Fibroblast of lung (primary cell): ENCODE measurements around the gene RABEPK.

Experiments used
- EZH2 ChIP-seq: IDR thresholded peaks from 2 replicates; pipeline ENCODE4 v1.5.1; 2012; ENCODE audit warnings: low read length, control low read depth, mild to moderate bottlenecking; ENCODE audit errors: missing control alignments
- TF ChIP-seq, protein P1 (sequence below), 2 donors: IDR thresholded peaks in 1 of 2; conservative IDR thresholded peaks in 1 of 2; 1 replicate in 1 of 2; 2 replicates in 1 of 2; pipeline ENCODE4 v1.5.1; 2011 to 2012; ENCODE audit warnings: low read length in 2 of 2, control low read depth in 1 of 2, inconsistent platforms in 1 of 2, low read depth in 1 of 2, mild to moderate bottlenecking in 1 of 2

DNA sequence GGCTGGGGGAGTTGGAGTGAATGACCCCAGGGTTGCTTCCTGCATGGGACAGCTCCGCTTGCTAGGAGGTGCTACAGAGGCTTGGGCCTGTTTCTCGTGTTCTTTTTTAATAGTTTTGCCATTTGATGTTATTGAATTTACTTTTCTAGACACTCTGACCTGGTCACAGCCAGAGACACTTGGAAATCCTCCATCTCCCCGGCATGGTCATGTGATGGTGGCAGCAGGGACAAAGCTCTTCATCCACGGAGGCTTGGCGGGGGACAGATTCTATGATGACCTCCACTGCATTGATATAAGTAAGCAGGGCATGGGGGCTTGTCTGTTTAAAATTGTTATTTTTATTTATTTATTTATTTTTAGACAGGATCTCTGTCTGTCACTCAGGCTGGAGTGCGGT, 27.4 kb downstream of the RABEPK start:
- TF ChIP-seq, protein P1, sequence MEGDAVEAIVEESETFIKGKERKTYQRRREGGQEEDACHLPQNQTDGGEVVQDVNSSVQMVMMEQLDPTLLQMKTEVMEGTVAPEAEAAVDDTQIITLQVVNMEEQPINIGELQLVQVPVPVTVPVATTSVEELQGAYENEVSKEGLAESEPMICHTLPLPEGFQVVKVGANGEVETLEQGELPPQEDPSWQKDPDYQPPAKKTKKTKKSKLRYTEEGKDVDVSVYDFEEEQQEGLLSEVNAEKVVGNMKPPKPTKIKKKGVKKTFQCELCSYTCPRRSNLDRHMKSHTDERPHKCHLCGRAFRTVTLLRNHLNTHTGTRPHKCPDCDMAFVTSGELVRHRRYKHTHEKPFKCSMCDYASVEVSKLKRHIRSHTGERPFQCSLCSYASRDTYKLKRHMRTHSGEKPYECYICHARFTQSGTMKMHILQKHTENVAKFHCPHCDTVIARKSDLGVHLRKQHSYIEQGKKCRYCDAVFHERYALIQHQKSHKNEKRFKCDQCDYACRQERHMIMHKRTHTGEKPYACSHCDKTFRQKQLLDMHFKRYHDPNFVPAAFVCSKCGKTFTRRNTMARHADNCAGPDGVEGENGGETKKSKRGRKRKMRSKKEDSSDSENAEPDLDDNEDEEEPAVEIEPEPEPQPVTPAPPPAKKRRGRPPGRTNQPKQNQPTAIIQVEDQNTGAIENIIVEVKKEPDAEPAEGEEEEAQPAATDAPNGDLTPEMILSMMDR (conservative IDR thresholded peaks at IDR 0.05 in 1 of 2, IDR thresholded peaks at IDR 0.05 in 1 of 2; ENCODE audit: low read depth in 1 of 2, low read length in 2 of 2) = no peak
- no peak for TF ChIP-seq EZH2
